Mesodermal cell (in vitro differentiated cells): ENCODE results near the gene WDR5.

Experiments
- H3K27ac ChIP-seq: 2 replicates; pipeline ENCODE4 v1.7.0; 2013; ENCODE audit warnings: mild to moderate bottlenecking, low read depth, low read length, moderate library complexity; ENCODE audit not compliant: severe bottlenecking
- H3K36me3 ChIP-seq: 2 replicates; pipeline ENCODE4 v1.7.1; 2013; ENCODE audit warnings: mild to moderate bottlenecking, low read length, moderate library complexity; ENCODE audit not compliant: control insufficient read depth, insufficient read depth
- H3K4me1 ChIP-seq: one replicate; pipeline ENCODE4 v1.7.1; 2013; ENCODE audit warnings: mild to moderate bottlenecking, low read length; ENCODE audit not compliant: insufficient read depth, control insufficient read depth, poor library complexity, severe bottlenecking
- H3K4me3 ChIP-seq: 2 replicates; pipeline ENCODE4 v1.7.0; 2013; ENCODE audit warnings: low read length, control low read depth, mild to moderate bottlenecking; ENCODE audit not compliant: insufficient read depth, poor library complexity, severe bottlenecking; ENCODE audit errors: extremely low read depth
- H3K9me3 ChIP-seq: 2 replicates; pipeline ENCODE4 v1.7.1; 2013; ENCODE audit warnings: mild to moderate bottlenecking, low read length, moderate library complexity; ENCODE audit not compliant: control insufficient read depth
- WGBS, 2 experiments: methylation state at CpG; one replicate each; pipeline ENCODE4 v1.1.5; 2013; ENCODE audit warnings: missing lambda C conversion rate in 2 of 2; ENCODE audit not compliant: insufficient coverage in 2 of 2; 5-methylcytosine and 5-hydroxymethylcytosine counted together

WDR5 gene

GRCh38 chr9:134149380-134149779 is 13.5 kb downstream of the WDR5 start:
- peaks cover 9% of the 10 kb centered on the region for H3K4me1 ChIP-seq
- no peak overlapping the region for H3K27ac ChIP-seq
- 93 to 96% methylated on average over 3 to 5 of the region's 7 CpGs for WGBS, 2 experiments
- H3K9me3 ChIP-seq: no peaks in the 10 kb centered on the region
- no peak overlapping the region for H3K4me3 ChIP-seq
- peaks cover 93% of the 10 kb centered on the region for H3K36me3 ChIP-seq

- Histone ChIP-seq H3K36me3 (peaks cover 94% of the 10 kb centered on the region), H3K27ac (no peak overlapping the region), H3K9me3 (no peaks in the 10 kb centered on the region), H3K4me3 (no peak overlapping the region), H3K4me1 (peaks cover 9% of the 10 kb centered on the region)
- 87 to 90% methylated on average over 12 of the region's 12 CpGs for WGBS, 2 experiments
Measured at GRCh38 chr9:134150557-134151214, 14.8 kb downstream of the WDR5 start.

- Histone ChIP-seq H3K4me1 (peaks cover 9% of the 10 kb centered on the region), H3K27ac (no peak overlapping the region), H3K9me3 (no peaks in the 10 kb centered on the region), H3K4me3 (no peak overlapping the region), H3K36me3 (peaks cover 98% of the 10 kb centered on the region)
- WGBS, 2 experiments: 82 to 85% methylated on average over 13 to 14 of the region's 14 CpGs
Measured at GRCh38 chr9:134152022-134152448, 16.2 kb downstream of the WDR5 start.

GRCh38 chr9:134152488-134152887 is 16.6 kb downstream of the WDR5 start:
- Histone ChIP-seq H3K4me1 (peaks cover 9% of the 10 kb centered on the region), H3K4me3 (no peak overlapping the region), H3K27ac (no peak overlapping the region), H3K9me3 (no peaks in the 10 kb centered on the region), H3K36me3 (peaks cover 98% of the 10 kb centered on the region)
- WGBS, 2 experiments: 98 to 100% methylated on average over 7 to 9 of the region's 11 CpGs

GRCh38 chr9:134153450-134153849 is 17.6 kb downstream of the WDR5 start:
- Histone ChIP-seq H3K4me1 (peaks cover 9% of the 10 kb centered on the region), H3K4me3 (no peak overlapping the region), H3K27ac (no peak overlapping the region), H3K9me3 (no peaks in the 10 kb centered on the region), H3K36me3 (peaks cover 98% of the 10 kb centered on the region)
- WGBS, 2 experiments: 95 to 97% methylated on average over 23 of the region's 23 CpGs

GRCh38 chr9:134154262-134154701 is 18.4 kb downstream of the WDR5 start:
- 96 to 98% methylated on average over 27 of the region's 27 CpGs for WGBS, 2 experiments
- Histone ChIP-seq H3K36me3 (peaks cover 100% of the 10 kb centered on the region), H3K27ac (no peak overlapping the region)

GRCh38 chr9:134155812-134156377 is 20.0 kb downstream of the WDR5 start:
- no peak overlapping the region for H3K27ac ChIP-seq
- H3K36me3 ChIP-seq: peaks cover 94% of the 10 kb centered on the region
- peaks cover 9% of the 10 kb centered on the region for H3K4me1 ChIP-seq
- H3K9me3 ChIP-seq: no peaks in the 10 kb centered on the region
- no peak overlapping the region for H3K4me3 ChIP-seq
- WGBS, 2 experiments: 95 to 96% methylated on average over 16 to 20 of the region's 20 CpGs

More at GRCh38 chr9:134154262-134154701, 18.4 kb downstream of the WDR5 start:
- Histone ChIP-seq H3K4me1 (peaks cover 9% of the 10 kb centered on the region), H3K9me3 (no peaks in the 10 kb centered on the region), H3K4me3 (no peak overlapping the region)

GRCh38 chr9:134156564-134157377 is 20.9 kb downstream of the WDR5 start:
- Histone ChIP-seq H3K4me1 (peaks cover 4% of the 10 kb centered on the region), H3K9me3 (no peaks in the 10 kb centered on the region), H3K4me3 (no peak overlapping the region), H3K27ac (no peak overlapping the region), H3K36me3 (peaks cover 85% of the 10 kb centered on the region)
- WGBS, 2 experiments: 95 to 96% methylated on average over 28 to 30 of the region's 33 CpGs

GRCh38 chr9:134157378-134157885 is 21.6 kb downstream of the WDR5 start:
- Histone ChIP-seq H3K4me1 (no peaks in the 10 kb centered on the region), H3K36me3 (peaks cover 78% of the 10 kb centered on the region), H3K4me3 (no peak overlapping the region), H3K27ac (no peak overlapping the region), H3K9me3 (no peaks in the 10 kb centered on the region)
- WGBS, 2 experiments: 91 to 98% methylated on average over 17 to 22 of the region's 23 CpGs

- peaks cover 70% of the 10 kb centered on the region for H3K36me3 ChIP-seq
- H3K27ac ChIP-seq: no peak overlapping the region
- H3K4me1 ChIP-seq: no peaks in the 10 kb centered on the region
- 95 to 96% methylated on average over 17 of the region's 17 CpGs for WGBS, 2 experiments
- H3K4me3 ChIP-seq: no peak overlapping the region
- H3K9me3 ChIP-seq: no peaks in the 10 kb centered on the region
Measured at GRCh38 chr9:134158242-134158641, 22.4 kb downstream of the WDR5 start.
